Ascending aorta (tissue), 2 donors: ENCODE results near the gene SYNE4. TPM values are rescaled to one million over a fixed set of nuclear protein-coding genes. Genes with fewer than 3 reads are reported as not detected.
"Not testable (repeated sequence)": the region's sequence is repeated elsewhere in the genome, so short reads cannot be mapped to it uniquely, and the experiment has no call there.

Experiments used
- DNase-seq, 2 donors: peaks; one replicate each; pipeline ENCODE4 v3.0.0-alpha.2; 2019; ENCODE audit warnings: low spot score in 2 of 2
- H3K27ac ChIP-seq, 2 donors: fragments of 200-600 bp; sonication (generic); one replicate each; pipeline ENCODE4 v1.5.1; 2016 to 2017; ENCODE audit warnings: mild to moderate bottlenecking in 1 of 2
- H3K27me3 ChIP-seq: fragments of 200-600 bp; sonication (generic); one replicate; pipeline ENCODE4 v1.5.1; 2017
- H3K36me3 ChIP-seq, 2 donors: fragments of 200-600 bp; sonication (generic); one replicate each; pipeline ENCODE4 v1.5.1; 2016
- H3K4me1 ChIP-seq, 2 donors: fragments of 200-600 bp; sonication (generic); one replicate each; pipeline ENCODE4 v1.5.1; 2016 to 2017; ENCODE audit warnings: mild to moderate bottlenecking in 1 of 2
- H3K4me3 ChIP-seq, 2 donors: fragments of 200-600 bp; sonication (generic); one replicate each; pipeline ENCODE4 v1.5.1; 2016 to 2017; ENCODE audit warnings: mild to moderate bottlenecking in 1 of 2
- H3K9me3 ChIP-seq, 2 donors: fragments of 200-600 bp; sonication (generic); one replicate each; pipeline ENCODE4 v1.5.1; 2016
- CTCF ChIP-seq, 3 experiments: fragments of 200-600 bp in 2 of 3; fragments of 450-650 bp in 1 of 3; sonication (generic) in 2 of 3; IDR thresholded peaks; one replicate each; pipeline ENCODE4 v1.5.1; 2016 to 2019; ENCODE audit warnings: antibody characterized with exemption in 3 of 3, mild to moderate bottlenecking in 1 of 3, moderate library complexity in 1 of 3
- intact Hi-C: fragments of 100-400 bp; cut with DNase I; formaldehyde crosslinking; loops from one replicate; pipeline ENCODE4 v1.15.1; 2023
- total RNA-seq: library from RNA; depleted of rRNA; stranded (reverse); fragments of >200 nt; gene quantifications from one replicate; pipeline ENCODE4 v1.1.0, GENCODE V29; 2016

The SYNE4 gene
- total RNA-seq, 1 donor from 2014 or later, result not detected

GRCh38 chr19:35986664-35987570, 21.7 kb downstream of the SYNE4 start:
- H3K27ac ChIP-seq, result no peak overlapping the region
- TF ChIP-seq CTCF (IDR thresholded peaks at IDR 0.05), result no peak
- H3K4me1 ChIP-seq, result peaks cover 0 to 3% of the 10 kb centered on the region in 2 donors
- no peaks in the 10 kb centered on the region for H3K9me3 ChIP-seq
- H3K4me3 ChIP-seq, result peak overlapping the region; percentile 46 to 58
- no peaks in the 10 kb centered on the region for H3K27me3 ChIP-seq
- intact Hi-C loops, result no loop called here
- H3K36me3 ChIP-seq, result no peaks in the 10 kb centered on the region
- DNase-seq, result no peak

GRCh38 chr19:35986111-35986510, 22.5 kb downstream of the SYNE4 start:
- DNase-seq, result no peak
- H3K27ac ChIP-seq, result no peak overlapping the region
- no peaks in the 10 kb centered on the region for H3K9me3 ChIP-seq
- no peaks in the 10 kb centered on the region for H3K36me3 ChIP-seq
- no peaks in the 10 kb centered on the region for H3K27me3 ChIP-seq
- H3K4me3 ChIP-seq, result no peak overlapping the region
- intact Hi-C loops, result no loop called here
- no peak for TF ChIP-seq CTCF (IDR thresholded peaks at IDR 0.05)
- H3K4me1 ChIP-seq, result peaks cover 0 to 3% of the 10 kb centered on the region in 2 donors

- intact Hi-C loops, result no loop called here
- H3K36me3 ChIP-seq, result no peaks in the 10 kb centered on the region
- no peaks in the 10 kb centered on the region for H3K27me3 ChIP-seq
- H3K4me3 ChIP-seq, result no peak overlapping the region
- no peak for DNase-seq
- peaks cover 0 to 3% of the 10 kb centered on the region in 2 donors for H3K4me1 ChIP-seq
- H3K9me3 ChIP-seq, result no peaks in the 10 kb centered on the region
- no peak for TF ChIP-seq CTCF (IDR thresholded peaks at IDR 0.05)
- H3K27ac ChIP-seq, result no peak overlapping the region
These were observed 25.4 kb downstream of the SYNE4 start for GRCh38 chr19:35983177-35983576.

- H3K9me3 ChIP-seq, H3K4me1 ChIP-seq, DNase-seq, H3K27ac ChIP-seq, H3K27me3 ChIP-seq, intact Hi-C loops, H3K36me3 ChIP-seq, H3K4me3 ChIP-seq: not testable (repeated sequence)
These were observed 27.6 kb downstream of the SYNE4 start for GRCh38 chr19:35980997-35981396.

- no peak for TF ChIP-seq CTCF (IDR thresholded peaks at IDR 0.05)
- H3K27ac ChIP-seq, result no peak overlapping the region
- H3K4me3 ChIP-seq, result no peak overlapping the region
- no peaks in the 10 kb centered on the region for H3K9me3 ChIP-seq
- H3K36me3 ChIP-seq, result no peaks in the 10 kb centered on the region
- no peaks in the 10 kb centered on the region for H3K27me3 ChIP-seq
- no peaks in the 10 kb centered on the region for H3K4me1 ChIP-seq
- intact Hi-C loops, result no loop called here
- no peak for DNase-seq
These were observed 29.7 kb downstream of the SYNE4 start for GRCh38 chr19:35978832-35979365.

- H3K4me1 ChIP-seq, result no peaks in the 10 kb centered on the region
- TF ChIP-seq CTCF (IDR thresholded peaks at IDR 0.05), result no peak
- no peaks in the 10 kb centered on the region for H3K27me3 ChIP-seq
- no peaks in the 10 kb centered on the region for H3K9me3 ChIP-seq
- H3K27ac ChIP-seq, result no peak overlapping the region
- no peak for DNase-seq
- intact Hi-C loops, result no loop called here
- no peaks in the 10 kb centered on the region for H3K36me3 ChIP-seq
- no peak overlapping the region for H3K4me3 ChIP-seq
These were observed 30.3 kb downstream of the SYNE4 start for GRCh38 chr19:35978271-35978670.
